Measurements from ENCODE around the gene TBC1D28.
"Not testable (repeated sequence)": the region's sequence is repeated elsewhere in the genome, so short reads cannot be mapped to it uniquely, and the experiment has no call there.

DNA sequence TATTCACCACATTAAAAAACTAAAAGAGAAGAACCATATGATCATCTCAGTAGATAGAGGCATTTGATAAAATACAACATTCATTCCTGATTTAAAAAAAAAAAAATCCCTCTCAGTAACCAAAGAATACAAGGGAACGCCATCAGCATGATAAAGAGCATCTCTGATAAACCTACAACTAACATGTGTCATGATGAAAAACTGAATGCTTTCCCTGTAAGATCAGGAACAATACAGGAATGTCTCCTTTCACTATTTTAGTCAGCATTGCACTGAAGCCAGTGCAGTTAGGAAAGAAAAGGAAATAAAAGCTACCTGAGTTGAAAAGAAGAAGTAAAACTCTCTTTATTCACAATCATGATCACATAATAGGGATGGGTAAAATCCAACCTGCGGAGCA is 51.1 kb downstream of the TBC1D28 start:
- TF ChIP-seq ZNF251 (CRISPR knock-in tag; IDR thresholded peaks at IDR 0.05); FOXA1 (IDR thresholded peaks at IDR 0.05); FOXA1 (CRISPR knock-in tag; IDR thresholded peaks at IDR 0.05); SP1 (IDR thresholded peaks at IDR 0.05); SP1 (CRISPR knock-in tag; IDR thresholded peaks at IDR 0.05); BHLHE40 (IDR thresholded peaks at IDR 0.05; ENCODE audit: low read length); TGIF2 (CRISPR knock-in tag; IDR thresholded peaks at IDR 0.05); KDM5A (IDR thresholded peaks at IDR 0.05; ENCODE audit: borderline replicate concordance, low read length); RELA (CRISPR knock-in tag; IDR thresholded peaks at IDR 0.05); SMC3 (IDR thresholded peaks at IDR 0.05; ENCODE audit: low read length); RAD21 (CRISPR knock-in tag; IDR thresholded peaks at IDR 0.05); DPF2 (CRISPR knock-in tag; IDR thresholded peaks at IDR 0.05; ENCODE audit: borderline replicate concordance, low read depth); ZC3H4 (CRISPR knock-in tag; IDR thresholded peaks at IDR 0.05; ENCODE audit: borderline replicate concordance): not testable (repeated sequence)
- TF ChIP-seq, protein P1, sequence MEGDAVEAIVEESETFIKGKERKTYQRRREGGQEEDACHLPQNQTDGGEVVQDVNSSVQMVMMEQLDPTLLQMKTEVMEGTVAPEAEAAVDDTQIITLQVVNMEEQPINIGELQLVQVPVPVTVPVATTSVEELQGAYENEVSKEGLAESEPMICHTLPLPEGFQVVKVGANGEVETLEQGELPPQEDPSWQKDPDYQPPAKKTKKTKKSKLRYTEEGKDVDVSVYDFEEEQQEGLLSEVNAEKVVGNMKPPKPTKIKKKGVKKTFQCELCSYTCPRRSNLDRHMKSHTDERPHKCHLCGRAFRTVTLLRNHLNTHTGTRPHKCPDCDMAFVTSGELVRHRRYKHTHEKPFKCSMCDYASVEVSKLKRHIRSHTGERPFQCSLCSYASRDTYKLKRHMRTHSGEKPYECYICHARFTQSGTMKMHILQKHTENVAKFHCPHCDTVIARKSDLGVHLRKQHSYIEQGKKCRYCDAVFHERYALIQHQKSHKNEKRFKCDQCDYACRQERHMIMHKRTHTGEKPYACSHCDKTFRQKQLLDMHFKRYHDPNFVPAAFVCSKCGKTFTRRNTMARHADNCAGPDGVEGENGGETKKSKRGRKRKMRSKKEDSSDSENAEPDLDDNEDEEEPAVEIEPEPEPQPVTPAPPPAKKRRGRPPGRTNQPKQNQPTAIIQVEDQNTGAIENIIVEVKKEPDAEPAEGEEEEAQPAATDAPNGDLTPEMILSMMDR (CRISPR knock-in tag; IDR thresholded peaks at IDR 0.05) = not testable (repeated sequence)

Data from HepG2 (cell line).